Measurements from ENCODE around the gene GFRA4.

GFRA4 gene

GRCh38 chr20:3646651-3647050, 16.5 kb downstream of the GFRA4 start:
- Histone ChIP-seq H3K4me1 (ENCODE audit: control insufficient read depth, insufficient read depth, low read length) (no peaks in the 10 kb centered on the region), H3K9me3 (ENCODE audit: control insufficient read depth, insufficient read depth, low read depth, low read length) (no peaks in the 10 kb centered on the region), H3K4me3 (ENCODE audit: low read depth, low read length) (no peak overlapping the region), H3K36me3 (ENCODE audit: control insufficient read depth in 2 of 2, insufficient read depth in 1 of 2, low read length in 2 of 2) (no peaks in the 10 kb centered on the region), H3K27ac (ENCODE audit: extremely low read depth, low read depth, low read length) (no peak overlapping the region)
- ChIA-PET CTCF (interaction anchor here (2.0 kb wide), 1 partner anchor 30 kb away, joined by 10 read pairs; no protein-coding TSS in a partner anchor), POLR2A (no interaction called here)
- TF ChIP-seq KLF1 (tag by site-specific recombination; IDR thresholded peaks at IDR 0.05) (no peak), ZNF175 (tag by site-specific recombination; IDR thresholded peaks at IDR 0.05) (no peak)

- no peak overlapping the region for H3K4me3 ChIP-seq (ENCODE audit: low read depth, low read length)
- H3K36me3 ChIP-seq (ENCODE audit: control insufficient read depth in 2 of 2, insufficient read depth in 1 of 2, low read length in 2 of 2): no peaks in the 10 kb centered on the region
- no peak overlapping the region for H3K27ac ChIP-seq (ENCODE audit: extremely low read depth, low read depth, low read length)
- no peak for TF ChIP-seq ZNF202 (tag by site-specific recombination; IDR thresholded peaks at IDR 0.05; ENCODE audit: borderline replicate concordance)
- no peak for TF ChIP-seq WT1 (tag by site-specific recombination; IDR thresholded peaks at IDR 0.05)
- TF ChIP-seq ZNF514 (tag by site-specific recombination; IDR thresholded peaks at IDR 0.05): no peak
- no peak for TF ChIP-seq PRDM4 (tag by site-specific recombination; IDR thresholded peaks at IDR 0.05)
- no peak for TF ChIP-seq ZNF24 (tag by site-specific recombination; IDR thresholded peaks at IDR 0.05)
- H3K4me1 ChIP-seq (ENCODE audit: control insufficient read depth, insufficient read depth, low read length): no peaks in the 10 kb centered on the region
- ChIA-PET POLR2A (no interaction called here), CTCF (interaction anchor here (2.0 kb wide), 1 partner anchor 31 kb away, joined by 10 read pairs; no protein-coding TSS in a partner anchor)
- H3K9me3 ChIP-seq (ENCODE audit: control insufficient read depth, insufficient read depth, low read depth, low read length): no peaks in the 10 kb centered on the region
These were observed 17.1 kb downstream of the GFRA4 start for GRCh38 chr20:3646067-3646440.

GRCh38 chr20:3645309-3646066, 17.7 kb downstream of the GFRA4 start:
- H3K4me1 ChIP-seq (ENCODE audit: control insufficient read depth, insufficient read depth, low read length): no peaks in the 10 kb centered on the region
- POLR2A ChIA-PET: no interaction called here
- H3K27ac ChIP-seq (ENCODE audit: extremely low read depth, low read depth, low read length): no peak overlapping the region
- CTCF ChIA-PET: interaction anchor here (0.7 kb wide), 1 partner anchor 65 kb away, joined by 3 read pairs; no protein-coding TSS in a partner anchor
- H3K9me3 ChIP-seq (ENCODE audit: control insufficient read depth, insufficient read depth, low read depth, low read length): no peaks in the 10 kb centered on the region
- H3K4me3 ChIP-seq (ENCODE audit: low read depth, low read length): no peak overlapping the region
- no peaks in the 10 kb centered on the region for H3K36me3 ChIP-seq (ENCODE audit: control insufficient read depth in 2 of 2, insufficient read depth in 1 of 2, low read length in 2 of 2)
- TF ChIP-seq ZNF514 (tag by site-specific recombination; IDR thresholded peaks at IDR 0.05) (no peak), ZNF529 (tag by site-specific recombination; IDR thresholded peaks at IDR 0.05; ENCODE audit: insufficient replicate concordance) (no peak), ZNF777 (tag by site-specific recombination; IDR thresholded peaks at IDR 0.05; ENCODE audit: borderline replicate concordance) (no peak), ZNF132 (tag by site-specific recombination; IDR thresholded peaks at IDR 0.05; ENCODE audit: borderline replicate concordance) (no peak), SETDB1 (IDR thresholded peaks at IDR 0.05; ENCODE audit: insufficient read length, low read length) (no peak), ZNF510 (tag by site-specific recombination; IDR thresholded peaks at IDR 0.05; ENCODE audit: insufficient replicate concordance) (no peak), OSR2 (tag by site-specific recombination; IDR thresholded peaks at IDR 0.05) (no peak), ZNF148 (tag by site-specific recombination; IDR thresholded peaks at IDR 0.05; ENCODE audit: borderline replicate concordance) (no peak), ZNF16 (tag by site-specific recombination; IDR thresholded peaks at IDR 0.05; ENCODE audit: low read depth) (no peak), ZBTB6 (tag by site-specific recombination; IDR thresholded peaks at IDR 0.05) (no peak), AEBP2 (tag by site-specific recombination; IDR thresholded peaks at IDR 0.05; ENCODE audit: borderline replicate concordance) (no peak), ZNF596 (tag by site-specific recombination; IDR thresholded peaks at IDR 0.05) (no peak), ZNF513 (tag by site-specific recombination; IDR thresholded peaks at IDR 0.05) (no peak), KLF10 (tag by site-specific recombination; IDR thresholded peaks at IDR 0.05) (no peak), KLF1 (tag by site-specific recombination; IDR thresholded peaks at IDR 0.05) (no peak), SP7 (tag by site-specific recombination; IDR thresholded peaks at IDR 0.05) (no peak)
